ENCODE data around the gene TMEM243.

Gene TMEM243

GRCh38 chr7:87202705-87203104 is 16.8 kb downstream of the TMEM243 start:
- TF ChIP-seq CTCF (IDR thresholded peaks at IDR 0.05; ENCODE audit: control insufficient read depth, insufficient read depth, low read depth, low read length, missing control alignments): no peak
- H3K4me3 ChIP-seq (ENCODE audit: control insufficient read depth, low read depth, low read length): no peak overlapping the region
- DNase-seq (ENCODE audit: low read depth): no peak

- TF ChIP-seq CTCF (IDR thresholded peaks at IDR 0.05; ENCODE audit: control insufficient read depth, insufficient read depth, low read depth, low read length, missing control alignments): no peak
- no peak overlapping the region for H3K4me3 ChIP-seq (ENCODE audit: control insufficient read depth, low read depth, low read length)
- no peak for DNase-seq (ENCODE audit: low read depth)
Observed at GRCh38 chr7:87202208-87202607, 17.3 kb downstream of the TMEM243 start.

- no peak for DNase-seq (ENCODE audit: low read depth)
- no peak for TF ChIP-seq CTCF (IDR thresholded peaks at IDR 0.05; ENCODE audit: control insufficient read depth, insufficient read depth, low read depth, low read length, missing control alignments)
- H3K4me3 ChIP-seq (ENCODE audit: control insufficient read depth, low read depth, low read length): no peak overlapping the region
Observed at GRCh38 chr7:87199700-87200450, 19.7 kb downstream of the TMEM243 start.

- DNase-seq (ENCODE audit: low read depth): no peak
- no peak overlapping the region for H3K4me3 ChIP-seq (ENCODE audit: control insufficient read depth, low read depth, low read length)
- no peak for TF ChIP-seq CTCF (IDR thresholded peaks at IDR 0.05; ENCODE audit: control insufficient read depth, insufficient read depth, low read depth, low read length, missing control alignments)
Observed at GRCh38 chr7:87199241-87199640, 20.3 kb downstream of the TMEM243 start.

- TF ChIP-seq CTCF (IDR thresholded peaks at IDR 0.05; ENCODE audit: control insufficient read depth, insufficient read depth, low read depth, low read length, missing control alignments): no peak
- H3K4me3 ChIP-seq (ENCODE audit: control insufficient read depth, low read depth, low read length): no peak overlapping the region
- no peak for DNase-seq (ENCODE audit: low read depth)
Observed at GRCh38 chr7:87193912-87194311, 25.6 kb downstream of the TMEM243 start.

GRCh38 chr7:87192784-87193487 is 26.6 kb downstream of the TMEM243 start:
- DNase-seq (ENCODE audit: low read depth): no peak
- TF ChIP-seq CTCF (IDR thresholded peaks at IDR 0.05; ENCODE audit: control insufficient read depth, insufficient read depth, low read depth, low read length, missing control alignments): no peak
- H3K4me3 ChIP-seq (ENCODE audit: control insufficient read depth, low read depth, low read length): no peak overlapping the region

Measured in AG09309 (cell line).